KOPT-K1 (cell line): ENCODE measurements around the gene SHANK2.

Experiments
- H3K27ac ChIP-seq: fragments of 200-600 bp; sonication (generic); 2 replicates; pipeline ENCODE4 v1.5.1; 2016; ENCODE audit warnings: antibody characterized with exemption, mild to moderate bottlenecking, low read depth, low read length; ENCODE audit not compliant: poor library complexity, severe bottlenecking
- H3K36me3 ChIP-seq: fragments of 200-600 bp; sonication (generic); 2 replicates; pipeline ENCODE4 v1.5.1; 2017; ENCODE audit warnings: antibody characterized with exemption, mild to moderate bottlenecking, low read length, moderate library complexity; ENCODE audit not compliant: insufficient read depth
- H3K9me3 ChIP-seq: fragments of 200-600 bp; sonication (generic); 2 replicates; pipeline ENCODE4 v1.5.1; 2017; ENCODE audit warnings: antibody characterized with exemption, low read length, mild to moderate bottlenecking; ENCODE audit not compliant: insufficient read depth, poor library complexity, severe bottlenecking

SHANK2 gene

GRCh38 chr11:71253794-71254193, 1.4 kb upstream of the SHANK2 start:
- Histone ChIP-seq H3K9me3 (peaks cover 17% of the 10 kb centered on the region), H3K27ac (no peak overlapping the region), H3K36me3 (no peaks in the 10 kb centered on the region)

DNA sequence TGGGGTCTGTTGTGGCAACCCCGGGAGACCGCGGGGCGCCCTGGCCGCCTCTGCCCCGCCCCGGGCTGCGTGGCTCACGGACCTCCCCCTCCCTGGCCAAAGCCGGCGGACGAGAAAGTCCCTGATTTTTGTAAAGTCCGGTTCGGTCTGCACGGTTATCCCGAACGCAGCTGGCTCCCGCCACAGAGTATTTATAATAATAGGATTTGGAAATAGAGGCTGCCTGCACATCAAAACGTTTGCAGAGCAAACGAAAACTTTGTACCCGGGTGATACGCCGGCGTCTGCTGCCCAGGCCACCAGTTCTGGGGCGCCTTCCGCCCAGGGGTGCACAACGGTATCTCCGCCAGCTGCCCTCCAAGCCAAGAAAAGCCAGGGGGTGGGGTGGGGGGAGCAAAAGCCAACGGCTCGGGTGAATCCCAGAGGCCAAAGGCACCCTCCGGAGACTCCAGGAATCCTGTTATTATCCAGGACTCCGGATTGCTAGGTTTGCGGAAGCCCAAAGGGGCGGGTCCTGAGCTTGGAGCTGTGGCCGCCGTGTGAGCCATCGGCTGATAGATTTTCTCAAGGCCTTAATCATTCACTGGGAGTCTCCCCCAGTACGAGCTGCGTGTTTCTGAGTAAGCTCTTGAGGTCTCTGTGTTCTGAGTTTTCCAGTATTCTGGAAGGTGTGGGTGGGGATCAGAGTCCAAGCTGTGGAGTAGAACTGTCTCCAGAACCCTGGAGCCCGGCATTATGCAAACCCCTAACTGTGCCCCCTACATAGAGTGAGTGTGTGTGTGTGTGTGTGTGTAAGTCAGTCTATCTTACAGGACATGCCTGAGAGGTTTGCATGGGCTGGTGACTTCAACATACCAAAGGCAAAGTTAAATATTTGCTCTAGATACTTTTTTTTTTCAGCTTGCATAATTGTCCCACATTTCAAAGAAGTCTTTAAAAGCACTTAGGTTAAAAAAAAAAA, 673 bp upstream of the SHANK2 start:
- H3K9me3 ChIP-seq, result peaks cover 11% of the 10 kb centered on the region
- no peak overlapping the region for H3K27ac ChIP-seq

DNA sequence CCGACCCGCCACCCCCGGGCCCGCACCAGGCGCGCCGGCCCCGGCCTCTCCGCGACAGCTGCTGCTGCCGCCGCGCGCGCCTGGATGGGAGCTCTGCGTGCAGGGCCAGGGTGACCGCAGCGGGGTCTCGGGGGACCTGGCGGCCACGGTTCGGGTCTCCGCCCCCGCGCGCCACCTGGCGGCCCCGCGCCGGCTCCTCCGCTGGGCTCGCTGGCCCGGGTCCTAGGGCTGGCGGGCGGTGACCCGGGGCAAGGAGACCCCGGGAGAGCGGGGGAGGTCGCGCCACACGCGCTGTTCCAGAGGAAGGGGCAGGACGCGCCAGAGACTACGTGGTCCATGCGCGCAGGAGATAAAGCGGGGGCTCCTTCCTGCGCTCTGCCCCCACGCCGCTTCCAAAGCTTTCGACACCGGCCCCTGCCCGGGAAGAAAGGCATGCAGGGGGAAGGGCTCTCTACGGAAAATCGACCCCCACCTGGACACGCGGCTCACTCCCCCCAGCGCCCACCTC, 562 bp downstream of the SHANK2 start:
- H3K36me3 ChIP-seq, result no peaks in the 10 kb centered on the region
- H3K27ac ChIP-seq, result no peak overlapping the region
- H3K9me3 ChIP-seq, result peaks cover 6% of the 10 kb centered on the region

More for the DNA sequence above, 673 bp upstream of the SHANK2 start:
- H3K36me3 ChIP-seq, result no peaks in the 10 kb centered on the region

- no peaks in the 10 kb centered on the region for H3K36me3 ChIP-seq
- H3K9me3 ChIP-seq, result peaks cover 6% of the 10 kb centered on the region
- H3K27ac ChIP-seq, result no peak overlapping the region
Observed at GRCh38 chr11:71251151-71251721, 1.1 kb downstream of the SHANK2 start.

GRCh38 chr11:71250523-71251150, 1.7 kb downstream of the SHANK2 start:
- Histone ChIP-seq H3K27ac (no peak overlapping the region), H3K9me3 (peaks cover 6% of the 10 kb centered on the region), H3K36me3 (no peaks in the 10 kb centered on the region)

DNA sequence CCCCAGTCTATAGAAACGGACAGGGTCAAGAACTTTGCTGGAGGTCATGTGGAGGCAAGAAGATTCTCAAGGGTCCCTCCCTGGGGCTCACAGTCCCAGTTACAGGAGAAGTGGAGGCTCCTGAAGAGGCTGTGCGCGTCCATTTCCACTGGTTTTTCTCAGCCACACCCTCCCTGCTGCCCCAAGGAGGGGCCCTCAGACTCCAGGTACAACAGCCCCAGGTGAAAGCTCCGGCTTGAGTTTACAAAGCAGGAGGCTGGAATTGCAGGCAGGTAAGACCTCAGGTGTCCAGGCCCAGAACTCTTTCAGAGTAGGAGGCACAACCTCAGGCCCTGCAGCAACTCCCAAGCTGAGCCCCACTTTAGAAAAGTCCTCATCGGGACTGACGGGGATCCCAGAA, 3.1 kb downstream of the SHANK2 start:
- Histone ChIP-seq H3K9me3 (peaks cover 6% of the 10 kb centered on the region), H3K27ac (no peak overlapping the region), H3K36me3 (no peaks in the 10 kb centered on the region)

DNA sequence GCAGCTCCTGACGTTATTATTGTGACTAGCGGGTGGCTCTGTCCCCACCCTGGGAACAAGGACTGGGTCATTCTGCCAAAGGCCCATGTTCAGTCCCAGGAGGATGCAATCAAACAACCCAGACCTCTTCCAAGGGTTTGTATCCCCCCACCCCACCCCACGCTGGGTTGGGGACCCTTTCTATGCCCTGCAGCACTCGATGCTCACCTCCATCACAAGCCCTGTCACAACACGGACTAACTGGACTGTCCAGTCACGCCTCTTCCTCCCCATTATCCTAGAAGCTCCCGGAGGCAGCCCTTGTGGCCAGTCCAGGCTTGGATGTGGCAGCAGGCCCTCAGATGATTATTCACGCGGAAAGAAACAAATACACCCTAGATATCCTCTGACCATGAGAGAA, 3.7 kb downstream of the SHANK2 start:
- H3K27ac ChIP-seq, result no peak overlapping the region
- no peaks in the 10 kb centered on the region for H3K36me3 ChIP-seq
- H3K9me3 ChIP-seq, result peaks cover 6% of the 10 kb centered on the region

DNA sequence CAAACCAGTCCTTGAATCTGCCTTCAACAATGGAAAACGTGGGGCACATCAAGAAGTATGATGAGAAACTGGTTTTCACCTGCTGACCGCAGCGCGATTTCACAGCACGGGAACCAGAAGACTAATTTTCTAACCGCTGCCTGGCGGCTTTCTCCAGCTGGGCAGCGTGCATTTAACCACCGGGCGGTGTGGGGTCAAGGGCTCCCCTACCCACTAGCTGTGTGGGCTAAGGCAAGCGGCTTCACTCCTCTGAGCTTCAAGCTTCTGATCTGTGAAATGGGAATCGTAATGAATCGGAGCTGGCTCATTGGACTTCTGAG, 4.2 kb downstream of the SHANK2 start:
- Histone ChIP-seq H3K27ac (no peak overlapping the region), H3K36me3 (no peaks in the 10 kb centered on the region), H3K9me3 (peaks cover 6% of the 10 kb centered on the region)

DNA sequence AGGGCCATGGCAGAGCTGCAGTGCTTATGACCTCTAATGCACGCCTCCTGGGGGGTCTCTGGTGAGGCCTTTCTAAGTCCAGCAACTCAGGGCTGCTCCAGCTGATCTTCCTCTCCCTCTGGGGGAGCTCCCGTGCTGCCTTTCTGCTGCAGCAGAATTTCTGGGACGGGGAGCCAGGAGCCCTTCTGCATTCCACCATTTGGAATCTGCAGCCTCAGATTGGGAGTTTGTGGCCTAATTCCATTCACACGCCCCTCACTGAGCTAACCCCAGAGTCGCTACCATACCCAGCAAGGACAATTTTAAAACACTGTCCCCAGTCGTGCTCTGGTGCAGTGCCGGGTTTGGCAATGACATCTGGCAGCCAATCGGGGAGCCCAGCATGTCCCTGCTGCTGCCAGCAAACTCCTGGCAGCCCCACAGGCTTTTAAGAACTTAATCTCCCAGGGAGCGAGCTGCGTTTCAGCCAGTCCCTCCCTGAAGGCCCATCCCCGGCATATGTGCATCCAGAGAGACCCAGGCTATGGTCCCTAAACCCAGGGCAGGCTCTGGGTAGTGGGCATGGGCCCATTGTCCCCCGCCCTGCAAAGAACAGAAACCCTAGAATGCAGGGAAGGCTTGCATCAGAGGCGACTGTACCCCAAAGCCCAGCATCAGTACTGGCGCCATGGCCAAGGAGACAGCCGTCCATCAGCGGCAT, 4.7 kb downstream of the SHANK2 start:
- H3K27ac ChIP-seq, result no peak overlapping the region
- no peaks in the 10 kb centered on the region for H3K36me3 ChIP-seq
- H3K9me3 ChIP-seq, result peaks cover 6% of the 10 kb centered on the region

DNA sequence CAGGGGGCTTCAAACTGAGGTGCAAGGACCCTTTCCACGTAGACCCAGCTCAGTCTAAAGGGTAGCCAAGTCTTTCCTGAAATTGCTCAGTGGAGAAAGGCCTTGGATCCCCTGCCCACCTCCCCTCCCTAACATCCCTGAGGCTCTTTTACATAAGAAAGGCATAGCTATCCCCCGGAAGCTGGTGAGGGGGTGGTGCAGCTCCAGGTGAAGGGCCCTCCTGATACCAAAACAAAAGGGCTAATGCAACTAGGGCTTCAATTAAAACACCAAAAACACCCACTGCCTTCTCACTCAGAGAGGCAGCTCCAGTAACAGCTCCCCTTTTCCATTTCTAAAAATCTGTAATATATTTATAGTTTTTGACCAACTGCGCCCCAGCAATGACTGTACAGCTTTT, 5.8 kb downstream of the SHANK2 start:
- Histone ChIP-seq H3K36me3 (no peaks in the 10 kb centered on the region), H3K9me3 (no peaks in the 10 kb centered on the region), H3K27ac (no peak overlapping the region)

DNA sequence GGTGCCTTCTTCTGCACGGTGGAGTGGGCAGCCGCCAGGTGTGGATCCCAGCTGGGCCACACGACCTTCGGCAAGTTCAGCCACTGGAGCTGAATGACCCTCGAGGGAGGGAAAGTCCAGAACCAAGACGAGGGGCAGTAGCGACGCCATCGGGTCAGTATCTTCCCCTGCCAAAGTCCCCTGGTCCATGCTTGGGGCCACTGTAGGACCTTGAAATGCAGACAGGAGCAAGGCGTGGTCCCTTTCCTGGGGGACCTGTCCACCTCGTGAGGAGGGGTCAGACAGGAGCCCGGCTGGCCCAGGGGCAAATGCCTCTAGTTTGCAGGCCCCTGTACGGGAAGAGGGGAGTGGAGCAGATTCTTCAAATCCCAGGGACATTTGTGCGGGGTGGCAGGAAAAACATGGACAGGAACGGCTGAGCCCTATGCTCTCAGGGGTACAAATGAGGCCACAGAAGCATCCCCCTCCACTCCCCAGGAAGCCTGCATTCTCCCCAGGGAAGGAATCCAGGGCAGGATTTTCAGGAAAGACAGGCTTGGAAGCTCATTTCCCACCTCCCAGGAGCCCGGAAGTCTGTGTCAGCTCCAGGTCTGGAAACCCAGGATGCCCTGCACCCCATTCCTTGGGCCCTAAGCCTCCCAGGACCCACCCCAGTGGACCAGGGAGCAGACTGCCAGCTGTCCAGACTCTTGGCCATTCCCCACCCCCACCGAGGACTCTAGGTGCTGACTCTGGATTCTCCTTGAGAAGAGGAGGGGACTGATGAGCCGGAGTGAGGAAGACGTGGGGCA, 6.6 kb downstream of the SHANK2 start:
- Histone ChIP-seq H3K36me3 (no peaks in the 10 kb centered on the region), H3K9me3 (no peaks in the 10 kb centered on the region), H3K27ac (no peak overlapping the region)

GRCh38 chr11:71244116-71244810, 8.1 kb downstream of the SHANK2 start:
- Histone ChIP-seq H3K36me3 (no peaks in the 10 kb centered on the region), H3K9me3 (no peaks in the 10 kb centered on the region), H3K27ac (no peak overlapping the region)

DNA sequence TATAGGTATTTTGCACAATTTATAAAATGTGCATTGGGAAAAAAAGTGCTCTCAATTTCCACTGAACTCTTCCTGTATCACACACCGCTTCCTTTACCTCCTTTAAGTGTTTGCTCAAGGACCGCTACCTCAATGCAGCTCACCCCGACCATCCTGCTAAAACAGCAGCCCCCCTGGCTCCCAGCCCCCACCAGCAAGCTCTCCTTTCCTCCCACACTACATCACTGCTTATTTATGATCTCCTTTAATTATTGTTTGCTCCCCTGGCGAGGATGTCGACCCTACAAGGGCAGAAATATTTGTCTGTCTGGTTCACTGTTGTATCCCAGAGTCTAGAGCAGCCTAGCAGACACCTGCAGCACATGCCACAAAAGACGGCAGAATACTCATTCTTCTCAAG, 10.0 kb downstream of the SHANK2 start:
- H3K9me3 ChIP-seq, result no peaks in the 10 kb centered on the region
- H3K36me3 ChIP-seq, result no peaks in the 10 kb centered on the region
- H3K27ac ChIP-seq, result no peak overlapping the region

DNA sequence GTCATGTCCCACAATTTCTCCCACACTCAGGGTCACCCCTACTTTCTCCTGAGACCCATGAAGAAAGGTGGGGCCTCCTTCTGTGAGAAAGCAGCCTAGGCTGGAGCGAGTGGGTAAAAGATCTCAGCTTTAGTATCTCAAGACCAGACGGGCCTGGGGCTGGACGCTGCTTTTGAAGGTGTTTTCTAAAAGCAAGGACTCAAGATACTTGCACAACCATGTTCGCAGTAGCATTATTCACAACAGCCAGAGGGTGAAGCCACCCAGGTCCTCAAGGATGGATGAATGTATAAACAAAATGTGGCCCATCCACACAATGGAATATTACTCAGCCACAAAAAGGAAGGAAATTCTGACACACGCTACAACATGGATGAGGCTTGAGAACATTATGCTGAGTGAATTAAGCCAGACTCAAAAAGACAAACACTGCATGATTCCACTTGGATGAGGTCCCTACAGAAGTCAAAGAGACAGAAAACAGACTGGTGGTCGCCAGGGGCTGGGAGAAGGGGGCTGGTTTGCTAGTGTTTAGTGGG, 10.6 kb downstream of the SHANK2 start:
- Histone ChIP-seq H3K27ac (no peak overlapping the region), H3K36me3 (no peaks in the 10 kb centered on the region), H3K9me3 (no peaks in the 10 kb centered on the region)
